ENCODE results near the gene LRSAM1. TPM values are rescaled to one million over a fixed set of nuclear protein-coding genes. Genes with fewer than 3 reads are reported as not detected.

Gene LRSAM1
- total and polyA plus RNA-seq, 2 of the 8 experiments (the other 6 are each of a cell fraction or from before 2014, with no cell fraction given), result 9.7 to 18.3 TPM

DNA sequence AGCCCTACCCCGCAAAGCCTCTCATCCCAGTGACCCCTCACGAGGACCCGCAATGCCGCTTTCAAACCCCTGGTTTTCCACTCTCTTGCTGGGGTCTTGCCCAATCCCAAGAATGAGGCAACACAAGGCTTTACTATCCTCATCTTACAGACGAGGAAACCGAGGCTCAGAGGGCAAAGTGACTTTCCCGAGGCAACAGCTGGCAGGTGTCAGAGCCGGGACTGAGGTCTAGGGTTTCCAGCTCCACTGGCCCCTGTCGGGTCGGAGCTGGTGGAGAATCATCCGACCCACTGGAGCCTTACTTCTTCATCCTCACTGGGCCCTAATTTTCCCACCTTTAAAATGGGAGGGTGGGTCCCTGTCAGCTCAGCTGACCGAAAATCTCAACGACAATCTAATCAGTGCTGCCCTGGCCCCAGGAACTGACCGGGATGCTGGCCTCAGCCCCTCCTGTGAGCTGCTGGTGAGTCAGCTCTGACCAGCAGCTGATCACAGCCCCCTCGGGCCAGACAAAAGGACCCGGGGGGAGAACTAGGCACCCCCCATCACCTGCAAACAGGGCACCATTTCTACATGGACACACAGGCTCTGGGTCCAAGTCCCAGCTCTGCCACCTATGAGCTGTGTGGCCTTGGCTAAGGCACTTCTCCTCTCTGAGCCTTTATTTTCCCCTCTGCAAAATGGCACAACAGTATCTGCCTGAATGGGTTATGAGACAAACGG lies 88.1 kb downstream of the LRSAM1 start:
- Histone ChIP-seq H4K20me1 (replicated peaks in 1 of 2; ENCODE audit: control insufficient read depth in 1 of 2, insufficient read depth in 2 of 2, low read length in 2 of 2) (peaks cover 3 to 12% of the 10 kb centered on the region in 2 experiments), H3K9me3 (ENCODE audit: insufficient read depth in 2 of 2, low read depth in 1 of 2, low read length in 1 of 2) (no peaks in the 10 kb centered on the region), H3K27ac (ENCODE audit: low read depth, low read length) (no peak overlapping the region), H3K4ac (replicated peaks; ENCODE audit: insufficient read length, low read depth, low read length) (no peak overlapping the region), H4K5ac (ENCODE audit: insufficient read length, low read depth, low read length) (no peak overlapping the region), H2AFZ (ENCODE audit: low read length) (no peak overlapping the region), H3K23ac (ENCODE audit: insufficient read length) (no peak overlapping the region), H3K23me2 (ENCODE audit: low read depth, low read length) (peaks cover 2% of the 10 kb centered on the region; the same call in 1 of the 2 replicates), H3K9ac (replicated peaks in 1 of 4; ENCODE audit: extremely low read depth in 1 of 4, low read depth in 3 of 4, low read length in 3 of 4) (no peak overlapping the region), H3K27me3 (replicated peaks in 1 of 4; ENCODE audit: control insufficient read depth in 3 of 4, extremely low read depth in 1 of 4, insufficient read depth in 3 of 4, low read length in 3 of 4) (no peaks in the 10 kb centered on the region), H3K4me2 (ENCODE audit: insufficient read depth in 1 of 2, low read depth in 2 of 2, low read length in 2 of 2) (no peak overlapping the region), H3K4me3 (ENCODE audit: extremely low read depth in 1 of 4, insufficient read depth in 2 of 4, low read depth in 3 of 4, low read length in 4 of 4) (no peak overlapping the region), H4K91ac (replicated peaks; ENCODE audit: insufficient read length, low read length) (no peak overlapping the region), H4K8ac (ENCODE audit: extremely low read depth, insufficient read depth, low read length) (no peak overlapping the region), H3K18ac (ENCODE audit: extremely low read depth, low read length) (no peak overlapping the region), H3K79me2 (ENCODE audit: control insufficient read depth in 1 of 2, insufficient read depth in 2 of 2, low read length in 2 of 2) (peaks cover 0 to 27% of the 10 kb centered on the region in 2 experiments; a peak in 1 of 4 replicates), H2BK12ac (ENCODE audit: low read depth, low read length) (no peak overlapping the region), H3K79me1 (ENCODE audit: low read depth, low read length) (peaks cover 21% of the 10 kb centered on the region), H2BK120ac (replicated peaks; ENCODE audit: low read depth, low read length) (no peak overlapping the region), H3K56ac (replicated peaks; ENCODE audit: insufficient read length, low read depth, low read length) (no peak overlapping the region), H3K14ac (ENCODE audit: insufficient read length) (no peak overlapping the region), H2BK5ac (ENCODE audit: low read depth, low read length) (no peak overlapping the region; the same call in 1 of the 2 replicates), H2BK15ac (ENCODE audit: low read length) (no peak overlapping the region), H3K4me1 (replicated peaks in 1 of 4; ENCODE audit: control insufficient read depth in 3 of 4, insufficient read depth in 4 of 4, low read length in 3 of 4) (peaks cover 4 to 13% (median 10%) of the 10 kb centered on the region in 4 experiments; a peak in 5 of 7 replicates), H3K36me3 (ENCODE audit: control insufficient read depth in 2 of 4, insufficient read depth in 4 of 4, low read length in 3 of 4) (no peaks in the 10 kb centered on the region), H2AK5ac (ENCODE audit: low read depth, low read length) (no peak overlapping the region), H2BK20ac (ENCODE audit: low read length) (no peak overlapping the region)
- DNase-seq (ENCODE audit: low read depth in 1 of 2, low spot score in 2 of 2) (no peak), FAIRE-seq (no peak)
- CTCF ChIA-PET (ENCODE audit: partially characterized antibody), result interaction anchor here (0.6 to 7.7 kb wide), 23 partner anchors 9 to 747 kb away, joined by 3 to 105 read pairs (median 4); no protein-coding TSS in a partner anchor
- 90% methylated on average over 17 of the region's 17 CpGs; no CpG with 5 or more reads in 1 of the 2 experiments for WGBS, 2 experiments (ENCODE audit: extremely low coverage in 1 of 2, insufficient coverage in 1 of 2, insufficient read length in 1 of 2, insufficient replicate concordance in 2 of 2, low coverage in 1 of 2, low lambda C conversion rate in 2 of 2, missing lambda C conversion rate in 1 of 2)
- POLR2A ChIA-PET (ENCODE audit: partially characterized antibody), result interaction anchor here (0.8 to 1.7 kb wide), 6 partner anchors 22 to 195 kb away, joined by 3 to 5 read pairs (median 4); partner anchors contain the start of genes LRSAM1 and RPL12
- TF ChIP-seq, protein P1, sequence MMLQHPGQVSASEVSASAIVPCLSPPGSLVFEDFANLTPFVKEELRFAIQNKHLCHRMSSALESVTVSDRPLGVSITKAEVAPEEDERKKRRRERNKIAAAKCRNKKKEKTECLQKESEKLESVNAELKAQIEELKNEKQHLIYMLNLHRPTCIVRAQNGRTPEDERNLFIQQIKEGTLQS (IDR thresholded peaks at IDR 0.05; ENCODE audit: insufficient read depth, low read depth, low read length), result no peak

Data from H1 (cell line).